ENCODE data around the gene GPALPP1. TPM values are rescaled to one million over a fixed set of nuclear protein-coding genes. Genes with fewer than 3 reads are reported as not detected.
A peak's percentile ranks its signal among the peaks of the same experiment; 100 is the strongest.

GPALPP1 gene
- total and polyA plus RNA-seq, 9 donors, result 17.3 to 31.9 (median 24.9) TPM

- Histone ChIP-seq H3K4me1 (ENCODE audit: insufficient read depth) (no peaks in the 10 kb centered on the region), H3K9me3 (no peaks in the 10 kb centered on the region), H3K4me3 (no peak overlapping the region), H3K36me3 (no peaks in the 10 kb centered on the region), H3K27ac (no peak overlapping the region), H3K27me3 (no peaks in the 10 kb centered on the region)
- TF ChIP-seq, protein P1, sequence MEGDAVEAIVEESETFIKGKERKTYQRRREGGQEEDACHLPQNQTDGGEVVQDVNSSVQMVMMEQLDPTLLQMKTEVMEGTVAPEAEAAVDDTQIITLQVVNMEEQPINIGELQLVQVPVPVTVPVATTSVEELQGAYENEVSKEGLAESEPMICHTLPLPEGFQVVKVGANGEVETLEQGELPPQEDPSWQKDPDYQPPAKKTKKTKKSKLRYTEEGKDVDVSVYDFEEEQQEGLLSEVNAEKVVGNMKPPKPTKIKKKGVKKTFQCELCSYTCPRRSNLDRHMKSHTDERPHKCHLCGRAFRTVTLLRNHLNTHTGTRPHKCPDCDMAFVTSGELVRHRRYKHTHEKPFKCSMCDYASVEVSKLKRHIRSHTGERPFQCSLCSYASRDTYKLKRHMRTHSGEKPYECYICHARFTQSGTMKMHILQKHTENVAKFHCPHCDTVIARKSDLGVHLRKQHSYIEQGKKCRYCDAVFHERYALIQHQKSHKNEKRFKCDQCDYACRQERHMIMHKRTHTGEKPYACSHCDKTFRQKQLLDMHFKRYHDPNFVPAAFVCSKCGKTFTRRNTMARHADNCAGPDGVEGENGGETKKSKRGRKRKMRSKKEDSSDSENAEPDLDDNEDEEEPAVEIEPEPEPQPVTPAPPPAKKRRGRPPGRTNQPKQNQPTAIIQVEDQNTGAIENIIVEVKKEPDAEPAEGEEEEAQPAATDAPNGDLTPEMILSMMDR (IDR thresholded peaks at IDR 0.05), result no peak
- no peak for TF ChIP-seq POLR2A (IDR thresholded peaks at IDR 0.05)
- TF ChIP-seq EP300 (IDR thresholded peaks at IDR 0.05), result no peak
- intact Hi-C loops (cut with DNase I), result no loop called here
- DNase-seq, result no peak
- 51 to 58% (median 53%) methylated on average over 3 of the region's 3 CpGs for WGBS, 3 donors
These were observed 53.2 kb downstream of the GPALPP1 start for GRCh38 chr13:45042539-45042938.

DNA sequence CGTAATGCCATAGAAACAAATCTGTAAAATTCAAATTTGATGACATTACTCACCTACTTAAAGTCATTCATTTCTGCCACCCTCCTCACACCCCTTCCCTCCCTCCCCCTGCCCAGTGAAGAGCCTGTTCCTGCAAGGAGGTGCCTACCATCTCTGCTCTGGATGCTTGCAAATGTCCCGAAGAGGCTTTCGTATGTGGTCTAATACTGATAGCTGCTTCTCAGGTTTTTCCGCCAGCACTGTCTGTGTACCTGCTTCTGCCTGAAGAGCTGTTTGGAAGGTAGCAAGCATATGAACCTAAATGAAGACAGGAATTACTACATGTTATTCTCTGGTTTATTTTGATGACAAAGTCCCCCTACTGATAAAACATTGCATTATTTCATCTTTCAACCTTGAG, 57.1 kb downstream of the GPALPP1 start:
- TF ChIP-seq POLR2A (IDR thresholded peaks at IDR 0.05) (no peak), EP300 (IDR thresholded peaks at IDR 0.05) (no peak)
- TF ChIP-seq, protein P1 (IDR thresholded peaks at IDR 0.05), result no peak
- Histone ChIP-seq H3K27ac (no peak overlapping the region), H3K36me3 (no peaks in the 10 kb centered on the region), H3K27me3 (no peaks in the 10 kb centered on the region), H3K4me1 (ENCODE audit: insufficient read depth) (no peaks in the 10 kb centered on the region), H3K4me3 (no peak overlapping the region), H3K9me3 (no peaks in the 10 kb centered on the region)
- WGBS, 3 donors, result 84 to 87% (median 85%) methylated on average over 4 of the region's 4 CpGs
- DNase-seq, result no peak
- intact Hi-C loops (cut with DNase I), result loop anchor here in 3 of 4 donors (5.0 kb wide), 1 partner anchor 261 kb away; no protein-coding TSS in a partner anchor

- Histone ChIP-seq H3K27me3 (no peaks in the 10 kb centered on the region), H3K27ac (no peak overlapping the region), H3K4me3 (peak overlapping the region; percentile 15), H3K9me3 (no peaks in the 10 kb centered on the region), H3K4me1 (ENCODE audit: insufficient read depth) (no peaks in the 10 kb centered on the region), H3K36me3 (no peaks in the 10 kb centered on the region)
- no peak for TF ChIP-seq EP300 (IDR thresholded peaks at IDR 0.05)
- no peak for TF ChIP-seq POLR2A (IDR thresholded peaks at IDR 0.05)
- TF ChIP-seq, protein P1 (IDR thresholded peaks at IDR 0.05), result peak; percentile 57 to 83 (median 82)
- DNase-seq, result peak; percentile 59 to 79 (median 74)
- 10 to 12% (median 11%) methylated on average over 10 of the region's 10 CpGs for WGBS, 3 donors
- intact Hi-C loops (cut with DNase I), result loop anchor here in 3 of 4 donors (5.0 kb wide), 1 partner anchor 260 kb away; no protein-coding TSS in a partner anchor
These were observed 58.3 kb downstream of the GPALPP1 start for GRCh38 chr13:45047394-45048310.

- no peak overlapping the region for H3K27ac ChIP-seq
- H3K36me3 ChIP-seq, result no peaks in the 10 kb centered on the region
- 65 to 85% (median 69%) methylated on average over 6 of the region's 6 CpGs for WGBS, 3 donors
- no peak for DNase-seq
- TF ChIP-seq EP300 (IDR thresholded peaks at IDR 0.05) (no peak), POLR2A (IDR thresholded peaks at IDR 0.05) (no peak)
- TF ChIP-seq, protein P1 (IDR thresholded peaks at IDR 0.05), result no peak
- intact Hi-C loops (cut with DNase I), result loop anchor here in 3 of 4 donors (5.0 kb wide), 1 partner anchor 258 kb away; no protein-coding TSS in a partner anchor
- no peak overlapping the region for H3K4me3 ChIP-seq
- no peaks in the 10 kb centered on the region for H3K27me3 ChIP-seq
- H3K4me1 ChIP-seq (ENCODE audit: insufficient read depth), result no peaks in the 10 kb centered on the region
- no peaks in the 10 kb centered on the region for H3K9me3 ChIP-seq
These were observed 59.6 kb downstream of the GPALPP1 start for GRCh38 chr13:45048890-45049407.

Measured in ovary (tissue), 9 donors.